Thyroid gland (tissue), 4 donors: ENCODE measurements around the gene CLSTN2. TPM values are rescaled to one million over a fixed set of nuclear protein-coding genes. Genes with fewer than 3 reads are reported as not detected.

ENCODE experiments used
- DNase-seq, 2 donors: peaks; one replicate each; pipeline ENCODE4 v3.0.0-alpha.2; 2019
- H3K27ac ChIP-seq, 3 donors: fragments of 200-600 bp; sonication (generic); 1 replicate in 2 of 3; 2 replicates in 1 of 3; pipeline ENCODE4 v1.5.1; 2016 to 2019; ENCODE audit warnings: mild to moderate bottlenecking in 1 of 3, moderate library complexity in 1 of 3
- H3K27me3 ChIP-seq: fragments of 200-600 bp; sonication (generic); one replicate; pipeline ENCODE4 v1.5.1; 2019
- H3K36me3 ChIP-seq, 2 donors: fragments of 200-600 bp; sonication (generic); one replicate each; pipeline ENCODE4 v1.5.1; 2016 to 2019
- H3K4me1 ChIP-seq, 2 donors: fragments of 200-600 bp; sonication (generic); one replicate each; pipeline ENCODE4 v1.5.1; 2017 to 2019
- H3K4me3 ChIP-seq, 3 donors: fragments of 200-600 bp; sonication (generic); replicated peaks in 1 of 3; 1 replicate in 2 of 3; 2 replicates in 1 of 3; pipeline ENCODE4 v1.5.1; 2016; ENCODE audit warnings: mild to moderate bottlenecking in 1 of 3
- H3K9me3 ChIP-seq: fragments of 200-600 bp; sonication (generic); one replicate; pipeline ENCODE4 v1.5.1; 2017
- POLR2A ChIP-seq, 2 donors: fragments of 450-650 bp; IDR thresholded peaks; one replicate each; pipeline ENCODE4 v1.6.1; 2017; ENCODE audit warnings: antibody characterized with exemption in 2 of 2, mild to moderate bottlenecking in 2 of 2, moderate library complexity in 1 of 2
- WGBS, 2 donors: methylation state at CpG; one replicate each; pipeline ENCODE4 v1.1.5; 2017; 5-methylcytosine and 5-hydroxymethylcytosine counted together
- intact Hi-C: fragments of 100-400 bp; cut with DNase I; formaldehyde crosslinking; loops from one replicate; pipeline ENCODE4 v1.15.1; 2023
- total RNA-seq, 4 donors: library from RNA; depleted of rRNA; stranded (reverse); fragments of >200 nt; gene quantifications; one replicate each; pipeline ENCODE4 v1.2.3, GENCODE V29; 2016
- TF ChIP-seq, protein P1 (sequence below), 6 experiments: fragments of 200-600 bp in 3 of 6; fragments of 450-650 bp in 3 of 6; sonication (generic) in 3 of 6; IDR thresholded peaks; one replicate each; pipeline ENCODE4 v1.5.1; 2016 to 2019; ENCODE audit warnings: antibody characterized with exemption in 6 of 6, mild to moderate bottlenecking in 2 of 6, inconsistent platforms in 1 of 6, moderate library complexity in 1 of 6

CLSTN2 gene
- total RNA-seq, 4 donors from 2014 or later: 9.7 to 32.9 (median 15.5) TPM

- 94 to 96% methylated on average over 5 of the region's 5 CpGs for WGBS, 2 donors
Measured at GRCh38 chr3:140143367-140144069, 208.5 kb downstream of the CLSTN2 start.

DNA sequence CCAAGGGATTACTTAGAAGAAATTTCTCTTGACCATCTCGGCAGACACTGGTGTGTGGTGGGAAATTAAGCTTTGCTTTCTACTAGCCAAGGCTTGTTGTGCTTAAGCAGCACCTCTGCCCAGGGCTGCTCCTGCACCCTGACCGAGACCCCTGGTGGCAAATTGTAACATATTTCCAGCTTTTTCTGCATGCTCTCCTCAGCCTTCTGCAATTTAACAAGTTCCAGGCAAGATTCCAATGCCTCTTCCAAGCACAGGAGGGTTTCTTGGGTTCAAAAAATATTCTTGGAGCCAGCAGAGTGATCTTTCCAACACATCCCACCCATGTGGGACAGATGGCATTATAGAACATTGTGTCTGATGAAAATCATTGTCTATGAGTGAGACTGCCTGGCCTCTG lies 210.5 kb downstream of the CLSTN2 start:
- intact Hi-C loops: no loop called here
- peaks cover 21 to 23% of the 10 kb centered on the region in 2 donors for H3K4me1 ChIP-seq
- H3K4me3 ChIP-seq: no peak overlapping the region
- H3K27ac ChIP-seq: no peak overlapping the region
- TF ChIP-seq POLR2A (IDR thresholded peaks at IDR 0.05): no peak
- H3K36me3 ChIP-seq: no peaks in the 10 kb centered on the region
- 75 to 96% methylated on average over 2 of the region's 2 CpGs for WGBS, 2 donors
- DNase-seq: no peak
- H3K27me3 ChIP-seq: no peaks in the 10 kb centered on the region
- H3K9me3 ChIP-seq: no peaks in the 10 kb centered on the region

More at GRCh38 chr3:140143367-140144069, 208.5 kb downstream of the CLSTN2 start:
- Histone ChIP-seq H3K36me3 (no peaks in the 10 kb centered on the region), H3K9me3 (no peaks in the 10 kb centered on the region), H3K27me3 (no peaks in the 10 kb centered on the region), H3K4me3 (no peak overlapping the region), H3K27ac (no peak overlapping the region), H3K4me1 (peaks cover 2 to 3% of the 10 kb centered on the region in 2 donors)
- DNase-seq: no peak
- intact Hi-C loops: no loop called here
- TF ChIP-seq, protein P1, sequence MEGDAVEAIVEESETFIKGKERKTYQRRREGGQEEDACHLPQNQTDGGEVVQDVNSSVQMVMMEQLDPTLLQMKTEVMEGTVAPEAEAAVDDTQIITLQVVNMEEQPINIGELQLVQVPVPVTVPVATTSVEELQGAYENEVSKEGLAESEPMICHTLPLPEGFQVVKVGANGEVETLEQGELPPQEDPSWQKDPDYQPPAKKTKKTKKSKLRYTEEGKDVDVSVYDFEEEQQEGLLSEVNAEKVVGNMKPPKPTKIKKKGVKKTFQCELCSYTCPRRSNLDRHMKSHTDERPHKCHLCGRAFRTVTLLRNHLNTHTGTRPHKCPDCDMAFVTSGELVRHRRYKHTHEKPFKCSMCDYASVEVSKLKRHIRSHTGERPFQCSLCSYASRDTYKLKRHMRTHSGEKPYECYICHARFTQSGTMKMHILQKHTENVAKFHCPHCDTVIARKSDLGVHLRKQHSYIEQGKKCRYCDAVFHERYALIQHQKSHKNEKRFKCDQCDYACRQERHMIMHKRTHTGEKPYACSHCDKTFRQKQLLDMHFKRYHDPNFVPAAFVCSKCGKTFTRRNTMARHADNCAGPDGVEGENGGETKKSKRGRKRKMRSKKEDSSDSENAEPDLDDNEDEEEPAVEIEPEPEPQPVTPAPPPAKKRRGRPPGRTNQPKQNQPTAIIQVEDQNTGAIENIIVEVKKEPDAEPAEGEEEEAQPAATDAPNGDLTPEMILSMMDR (IDR thresholded peaks at IDR 0.05): no peak
- no peak for TF ChIP-seq POLR2A (IDR thresholded peaks at IDR 0.05)

- H3K4me1 ChIP-seq: peaks cover 26 to 33% of the 10 kb centered on the region in 2 donors
- no peak overlapping the region for H3K27ac ChIP-seq
- TF ChIP-seq, protein P1 (IDR thresholded peaks at IDR 0.05): no peak
- TF ChIP-seq POLR2A (IDR thresholded peaks at IDR 0.05): no peak
- intact Hi-C loops: no loop called here
- H3K36me3 ChIP-seq: no peaks in the 10 kb centered on the region
- H3K4me3 ChIP-seq: no peak overlapping the region
- no peaks in the 10 kb centered on the region for H3K27me3 ChIP-seq
- DNase-seq: no peak
- no peaks in the 10 kb centered on the region for H3K9me3 ChIP-seq
Measured at GRCh38 chr3:140146668-140147067, 211.7 kb downstream of the CLSTN2 start.

DNA sequence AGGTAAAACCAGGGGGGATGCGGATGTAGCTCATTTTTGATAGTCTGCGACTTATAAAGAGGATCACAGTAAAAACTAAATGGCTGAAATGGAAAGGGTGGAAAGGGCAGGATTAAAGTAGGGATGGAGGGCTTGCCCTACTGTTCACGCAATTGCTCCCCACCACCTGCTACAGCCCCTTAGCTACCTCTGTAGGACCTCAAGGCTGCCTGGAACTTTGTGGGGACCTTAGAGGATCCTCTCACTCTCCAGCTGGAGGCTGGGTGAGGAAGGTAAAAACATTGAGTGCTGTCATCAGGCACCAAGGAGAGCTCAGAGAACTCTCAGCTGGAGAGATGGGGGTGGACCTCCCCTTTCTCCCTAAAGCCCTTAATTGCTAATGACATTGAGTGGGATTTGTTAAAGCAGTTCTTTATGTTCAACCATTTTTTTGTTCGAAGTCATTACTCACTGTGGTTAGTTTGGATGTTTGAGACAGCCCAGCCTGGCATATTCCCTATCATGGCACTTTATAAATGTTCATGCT lies 213.0 kb downstream of the CLSTN2 start:
- no peak for DNase-seq
- WGBS, 2 donors: 91 to 99% methylated on average over 4 of the region's 4 CpGs
- TF ChIP-seq, protein P1 (IDR thresholded peaks at IDR 0.05): no peak
- TF ChIP-seq POLR2A (IDR thresholded peaks at IDR 0.05): no peak
- intact Hi-C loops: no loop called here
- no peaks in the 10 kb centered on the region for H3K9me3 ChIP-seq
- no peaks in the 10 kb centered on the region for H3K27me3 ChIP-seq
- H3K36me3 ChIP-seq: no peaks in the 10 kb centered on the region
- no peak overlapping the region for H3K4me3 ChIP-seq
- no peak overlapping the region for H3K27ac ChIP-seq
- peaks cover 31 to 38% of the 10 kb centered on the region in 2 donors for H3K4me1 ChIP-seq

GRCh38 chr3:140148824-140149390 lies 213.9 kb downstream of the CLSTN2 start:
- peaks cover 31 to 45% of the 10 kb centered on the region in 2 donors for H3K4me1 ChIP-seq
- 56 to 57% methylated on average over 3 of the region's 3 CpGs for WGBS, 2 donors

More at GRCh38 chr3:140148824-140149390, 213.9 kb downstream of the CLSTN2 start:
- Histone ChIP-seq H3K27ac (no peak overlapping the region), H3K27me3 (no peaks in the 10 kb centered on the region), H3K9me3 (no peaks in the 10 kb centered on the region), H3K4me3 (no peak overlapping the region), H3K36me3 (no peaks in the 10 kb centered on the region)
- peak; percentile 55 to 56 for DNase-seq
- TF ChIP-seq, protein P1 (IDR thresholded peaks at IDR 0.05): no peak
- TF ChIP-seq POLR2A (IDR thresholded peaks at IDR 0.05): no peak
- intact Hi-C loops: no loop called here
